ENCODE results near the gene SETBP1.
A peak's percentile ranks its signal among the peaks of the same experiment; 100 is the strongest.

The SETBP1 gene

DNA sequence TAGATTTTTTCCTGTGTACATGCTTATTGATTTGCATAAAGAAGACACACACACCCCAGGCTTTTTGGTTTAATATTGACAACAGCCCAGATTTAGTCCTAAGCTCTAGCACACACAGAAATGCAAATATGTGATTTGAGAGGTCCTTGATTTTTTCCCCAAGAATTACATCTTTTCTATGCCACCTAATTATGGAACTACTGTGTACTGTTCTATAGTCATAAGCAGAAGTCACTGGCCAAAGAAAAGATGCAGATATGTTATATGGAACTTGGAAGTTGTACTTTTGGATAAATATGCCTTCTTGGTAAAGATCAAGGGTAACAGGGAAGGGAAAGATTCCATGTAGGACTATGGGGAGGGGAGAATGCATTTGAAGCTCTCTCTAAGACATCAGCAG is 105.6 kb downstream of the SETBP1 start:
- DNase-seq (ENCODE audit: low read depth) = no peak
- peak overlapping the region; percentile 40; the same call in 1 of the 2 replicates for H3K4me3 ChIP-seq (ENCODE audit: low read depth, low read length)
- TF ChIP-seq CTCF (IDR thresholded peaks at IDR 0.05; ENCODE audit: low read depth, low read length, missing control alignments) = no peak

DNA sequence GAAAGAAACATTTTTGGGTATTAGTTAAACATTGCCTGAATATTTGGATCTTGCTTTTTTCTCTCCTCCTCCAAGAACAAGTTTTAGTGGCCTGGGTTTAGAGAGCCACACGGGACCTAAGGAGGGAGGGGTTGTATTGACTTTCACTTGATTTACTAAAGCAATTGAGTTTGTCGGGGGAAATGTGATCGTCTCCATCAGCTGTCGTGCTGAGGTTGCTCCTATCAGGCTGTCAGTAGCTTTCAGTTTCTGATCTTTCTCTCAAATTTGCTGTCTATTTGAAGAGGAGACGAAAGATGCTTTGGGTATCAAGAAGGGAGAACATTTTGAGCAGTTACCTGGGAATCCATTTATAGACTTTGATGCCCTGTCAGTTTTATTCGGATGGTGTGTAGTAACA is 106.0 kb downstream of the SETBP1 start:
- no peak for TF ChIP-seq CTCF (IDR thresholded peaks at IDR 0.05; ENCODE audit: low read depth, low read length, missing control alignments)
- H3K4me3 ChIP-seq (ENCODE audit: low read depth, low read length) = peak overlapping the region; percentile 40; the same call in 1 of the 2 replicates
- peak; percentile 34 for DNase-seq (ENCODE audit: low read depth)

DNA sequence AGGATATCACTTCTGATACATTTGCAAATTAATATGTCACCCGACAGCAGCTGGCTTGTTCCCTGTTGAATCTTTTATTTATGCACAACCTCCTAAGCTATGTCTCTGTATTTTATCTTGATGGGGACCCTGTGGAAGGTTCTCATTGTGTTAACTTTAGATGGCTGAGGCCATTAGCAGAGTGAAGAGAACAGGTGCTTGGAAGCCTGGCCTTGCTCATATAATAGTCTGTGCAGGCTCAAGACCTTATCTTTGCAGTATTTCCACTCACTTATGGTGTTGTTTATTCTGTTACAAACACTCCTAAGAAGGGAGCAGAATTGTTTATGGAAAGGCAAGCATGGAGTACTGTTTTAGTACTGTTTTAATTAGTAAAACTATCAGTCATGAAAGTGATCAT is 107.6 kb downstream of the SETBP1 start:
- TF ChIP-seq CTCF (IDR thresholded peaks at IDR 0.05; ENCODE audit: low read depth, low read length, missing control alignments) = no peak

GRCh38 chr18:44789710-44790109 is 109.0 kb downstream of the SETBP1 start:
- no peak for TF ChIP-seq CTCF (IDR thresholded peaks at IDR 0.05; ENCODE audit: low read depth, low read length, missing control alignments)
- DNase-seq (ENCODE audit: low read depth) = no peak
- H3K4me3 ChIP-seq (ENCODE audit: low read depth, low read length) = no peak overlapping the region

More for the DNA sequence above, 107.6 kb downstream of the SETBP1 start:
- no peak overlapping the region for H3K4me3 ChIP-seq (ENCODE audit: low read depth, low read length)
- no peak for DNase-seq (ENCODE audit: low read depth)

DNA sequence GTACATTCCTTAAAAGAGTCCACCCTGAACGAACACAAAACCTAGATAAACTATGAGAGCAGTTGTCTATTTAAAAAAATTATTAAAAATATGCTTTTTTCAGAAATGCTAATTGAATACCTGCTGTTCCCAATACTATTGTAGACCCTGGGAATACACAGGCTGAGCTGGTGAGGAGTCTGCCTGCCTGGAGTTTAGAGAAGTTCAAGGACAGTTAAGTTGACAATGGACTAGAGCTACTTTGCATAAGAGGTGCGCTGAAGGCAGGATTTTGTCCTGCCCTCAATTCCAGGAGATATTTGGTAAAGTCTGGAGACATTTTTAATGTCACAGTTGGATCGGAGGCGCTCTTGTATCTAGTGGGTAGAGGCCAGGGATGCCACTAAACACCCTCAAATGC is 110.2 kb downstream of the SETBP1 start:
- no peak for DNase-seq (ENCODE audit: low read depth)
- no peak overlapping the region for H3K4me3 ChIP-seq (ENCODE audit: low read depth, low read length)
- no peak for TF ChIP-seq CTCF (IDR thresholded peaks at IDR 0.05; ENCODE audit: low read depth, low read length, missing control alignments)

- no peak overlapping the region for H3K4me3 ChIP-seq (ENCODE audit: low read depth, low read length)
- TF ChIP-seq CTCF (IDR thresholded peaks at IDR 0.05; ENCODE audit: low read depth, low read length, missing control alignments) = no peak
- DNase-seq (ENCODE audit: low read depth) = no peak
These were observed 110.8 kb downstream of the SETBP1 start for GRCh38 chr18:44791520-44791919.

DNA sequence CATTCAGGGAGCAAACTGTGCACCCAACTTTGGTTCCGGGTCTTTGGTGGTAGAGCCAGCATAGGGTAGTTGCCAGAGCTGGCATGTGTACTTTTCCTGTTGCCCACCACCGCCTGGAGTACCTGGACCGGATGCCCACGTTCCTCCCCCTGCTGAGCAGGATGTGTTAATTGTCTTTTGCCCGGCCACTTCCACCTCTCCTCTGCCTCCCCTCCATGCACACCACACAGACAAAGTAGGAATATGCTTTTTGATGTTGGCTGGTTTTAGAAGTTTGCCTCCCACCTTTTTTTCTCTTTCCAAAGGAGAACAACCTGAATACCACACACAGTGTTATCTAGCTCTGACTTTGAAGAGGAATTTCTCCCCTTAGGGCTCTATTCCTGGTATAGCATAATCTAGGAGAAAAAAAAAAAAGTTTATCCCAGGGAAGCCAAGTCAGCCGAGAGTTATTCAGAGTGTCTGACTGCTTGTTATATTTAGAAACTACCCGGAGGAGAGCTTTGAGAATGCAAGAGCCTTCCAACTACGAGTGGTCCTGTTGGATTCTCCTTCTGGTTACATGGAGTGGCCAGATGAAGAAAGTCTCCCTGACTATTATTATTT is 111.9 kb downstream of the SETBP1 start:
- no peak for TF ChIP-seq CTCF (IDR thresholded peaks at IDR 0.05; ENCODE audit: low read depth, low read length, missing control alignments)
- DNase-seq (ENCODE audit: low read depth) = no peak
- no peak overlapping the region for H3K4me3 ChIP-seq (ENCODE audit: low read depth, low read length)

All from GM12864 (cell line).